GM19463 (cell line): ENCODE results near the gene SKI.

Experiments
- ATAC-seq: cut with Tn5 transposase; IDR thresholded peaks from one replicate; pipeline ENCODE4 v1.9.1; 2021; ENCODE audit warnings: mild to moderate bottlenecking, moderate library complexity; ENCODE audit not compliant: unreplicated experiment

SKI gene

DNA sequence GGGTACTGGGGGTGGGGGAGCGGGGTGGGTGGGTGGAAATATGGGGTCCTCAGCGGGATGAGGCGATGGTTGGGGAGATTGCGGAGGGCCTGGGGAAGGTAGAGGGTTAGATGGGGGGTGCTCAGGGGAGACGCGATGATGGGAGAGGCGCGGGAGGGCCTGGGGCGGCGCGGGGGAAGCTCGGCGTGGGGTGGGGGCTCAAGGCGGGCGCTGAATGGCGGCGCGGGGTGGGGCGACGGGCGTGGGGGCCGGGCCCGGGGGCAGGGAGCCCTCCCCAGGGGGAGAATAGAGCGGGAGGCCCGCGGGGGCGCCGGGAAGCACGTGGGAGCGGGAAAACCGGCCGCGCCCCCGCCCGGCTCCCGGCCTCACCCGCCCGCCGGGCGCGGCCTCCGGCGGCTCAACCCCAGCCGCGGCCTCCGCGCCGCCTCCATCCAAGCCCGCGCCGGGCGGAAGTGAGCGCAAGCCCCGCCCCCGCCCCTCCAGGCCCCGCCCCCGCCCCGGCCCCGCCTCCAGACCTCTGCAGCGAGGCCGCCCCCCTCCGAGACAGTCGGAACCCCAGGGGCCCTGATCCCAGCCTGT is 33.7 kb upstream of the SKI start, which contains the start of gene FAAP20:
FAAP20 (minus strand) TSS at position 454 of the 579 bp plus-strand sequence; CDS start at position 431, 23 bp downstream.
- ATAC-seq, result peak; percentile 45

GRCh38 chr1:2194898-2195673 is 33.0 kb upstream of the SKI start:
- ATAC-seq, result peak; percentile 67

DNA sequence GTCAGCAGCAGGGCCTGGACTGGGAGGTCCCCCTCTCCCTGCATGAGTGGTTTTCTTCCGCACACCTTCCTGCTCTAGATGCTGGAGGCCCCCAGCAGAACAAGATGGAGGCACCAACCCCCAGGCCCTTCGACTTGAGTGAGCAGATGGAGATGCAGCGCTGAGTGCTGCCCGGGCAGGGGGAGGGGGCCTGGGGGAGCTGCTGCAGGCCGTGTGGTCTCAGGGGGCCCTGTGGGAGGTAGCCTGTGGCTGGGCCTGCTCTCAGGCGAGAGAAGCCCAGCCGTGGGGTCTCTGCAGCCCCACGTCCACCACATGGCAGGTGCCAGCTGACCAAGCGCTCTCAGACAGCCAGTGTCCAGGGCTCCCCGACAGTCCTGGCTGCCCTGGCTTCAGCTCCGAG is 32.3 kb upstream of the SKI start:
- no peak for ATAC-seq

DNA sequence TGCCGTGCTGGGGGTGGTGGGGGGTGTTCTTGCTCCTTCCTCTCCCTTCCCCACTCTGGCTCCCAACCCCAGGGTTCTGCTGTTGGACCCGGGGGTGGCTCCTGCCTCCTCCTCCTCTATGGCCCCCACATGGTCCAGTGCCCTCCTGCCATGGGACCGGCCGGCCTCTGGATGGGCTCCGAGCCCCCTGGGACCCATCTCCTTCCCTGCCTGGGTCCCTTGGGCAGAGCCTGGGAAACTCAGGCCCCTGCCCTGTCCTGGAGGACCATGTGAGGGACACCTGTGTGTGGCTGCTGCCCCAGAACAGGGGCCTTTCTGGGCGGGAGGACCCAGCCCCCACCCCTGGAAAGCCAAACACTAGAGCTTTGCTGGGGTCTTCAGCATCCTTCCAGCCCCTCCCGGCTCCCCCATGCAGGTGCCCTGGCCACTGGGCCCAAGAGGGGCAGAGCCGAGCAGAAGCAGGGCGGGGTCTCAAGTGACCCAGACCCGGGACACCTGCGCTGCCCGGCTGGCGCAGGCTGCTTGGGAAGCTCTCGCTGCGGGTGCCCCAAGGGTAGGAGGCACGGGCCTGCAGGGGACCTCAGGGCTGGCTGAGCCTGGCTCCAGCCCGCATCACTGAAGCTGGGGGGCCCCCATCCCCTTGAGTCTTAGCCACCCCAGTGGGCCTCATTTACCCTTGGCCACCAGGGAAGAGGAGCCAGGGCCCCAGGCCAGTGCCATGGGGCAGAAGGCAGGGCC is 31.0 kb upstream of the SKI start:
- no peak for ATAC-seq

- no peak for ATAC-seq
These were observed 30.4 kb upstream of the SKI start for GRCh38 chr1:2197707-2198165.

GRCh38 chr1:2198571-2198970 is 29.5 kb upstream of the SKI start:
- no peak for ATAC-seq

- peak; percentile 43 for ATAC-seq
These were observed 28.9 kb upstream of the SKI start for GRCh38 chr1:2199042-2199810.

GRCh38 chr1:2200308-2200943 is 27.7 kb upstream of the SKI start:
- ATAC-seq, result no peak

- ATAC-seq, result no peak
These were observed 27.1 kb upstream of the SKI start for GRCh38 chr1:2201062-2201461.

GRCh38 chr1:2202008-2202575 is 26.0 kb upstream of the SKI start:
- ATAC-seq, result no peak

- ATAC-seq, result no peak
These were observed 25.1 kb upstream of the SKI start for GRCh38 chr1:2202843-2203601.

- ATAC-seq, result no peak
These were observed 24.3 kb upstream of the SKI start for GRCh38 chr1:2203671-2204414.

- ATAC-seq, result no peak
These were observed 23.5 kb upstream of the SKI start for GRCh38 chr1:2204415-2205190.

GRCh38 chr1:2205191-2205952 is 22.7 kb upstream of the SKI start:
- ATAC-seq, result peak; percentile 63

DNA sequence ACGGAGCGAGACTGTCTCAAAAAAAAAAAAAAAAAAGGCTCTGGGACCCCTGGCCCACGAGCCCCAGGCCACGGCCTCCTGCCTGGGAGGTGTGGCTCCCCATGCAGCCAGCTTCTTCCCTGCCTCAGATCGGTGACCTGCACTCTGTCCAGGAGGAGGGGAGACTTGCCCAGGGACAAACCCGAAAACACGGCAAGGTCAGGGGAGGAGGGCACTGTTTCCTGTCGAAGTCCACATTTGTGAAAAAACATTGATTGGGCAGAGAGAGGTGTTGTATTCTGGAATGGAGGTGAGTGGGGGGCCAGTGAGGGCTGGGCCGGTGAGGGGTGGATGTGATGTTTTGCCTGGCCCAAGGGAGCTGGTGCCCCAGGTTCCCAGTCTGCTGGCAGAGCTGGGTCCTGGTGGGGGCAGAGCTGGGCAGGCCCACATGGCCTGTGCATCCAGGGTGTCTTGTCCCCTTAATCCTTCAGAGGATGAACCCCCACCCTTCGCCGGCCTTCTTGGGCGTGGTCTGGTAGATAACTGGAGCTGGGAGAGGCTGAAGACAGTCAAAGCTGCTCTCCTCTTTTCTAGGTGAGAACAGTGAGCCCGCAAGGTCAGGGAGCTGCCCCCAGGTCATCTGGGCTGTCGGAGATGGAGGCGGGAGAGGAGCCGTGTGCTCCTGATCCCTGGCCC is 21.2 kb upstream of the SKI start:
- no peak for ATAC-seq

GRCh38 chr1:2208309-2209239 is 19.5 kb upstream of the SKI start:
- ATAC-seq, result no peak
